CD4-positive, alpha-beta T cell treated with Interleukin-6 at 100 ng/mL for 8 hours (primary cell): Measurements from ENCODE around the gene CDON.
"Not testable (repeated sequence)": the region's sequence is repeated elsewhere in the genome, so short reads cannot be mapped to it uniquely, and the experiment has no call there.

Source experiments
- DNase-seq: peaks from one replicate; pipeline ENCODE4 v3.0.0-alpha.2; 2020; ENCODE audit warnings: mixed read lengths, low spot score

Gene CDON

GRCh38 chr11:126046570-126047195 lies 16.0 kb downstream of the CDON start:
- no peak for DNase-seq

GRCh38 chr11:126039485-126040271 lies 23.0 kb downstream of the CDON start:
- DNase-seq = no peak

GRCh38 chr11:126035718-126036117 lies 26.9 kb downstream of the CDON start:
- no peak for DNase-seq

- no peak for DNase-seq
Measured at GRCh38 chr11:126034933-126035425, 27.7 kb downstream of the CDON start.

GRCh38 chr11:126034039-126034932 lies 28.4 kb downstream of the CDON start:
- DNase-seq = no peak

GRCh38 chr11:126032375-126032774 lies 30.3 kb downstream of the CDON start:
- DNase-seq = no peak

- DNase-seq = no peak
Measured at GRCh38 chr11:126029805-126030204, 32.9 kb downstream of the CDON start.

- no peak for DNase-seq
Measured at GRCh38 chr11:126029237-126029636, 33.4 kb downstream of the CDON start.

GRCh38 chr11:126028534-126028933 lies 34.1 kb downstream of the CDON start:
- DNase-seq = not testable (repeated sequence)

- DNase-seq = no peak
Measured at GRCh38 chr11:126026579-126026978, 36.1 kb downstream of the CDON start.

- DNase-seq = no peak
Measured at GRCh38 chr11:126025822-126026221, 36.8 kb downstream of the CDON start.

- no peak for DNase-seq
Measured at GRCh38 chr11:126024123-126024522, 38.5 kb downstream of the CDON start.

- DNase-seq = no peak
Measured at GRCh38 chr11:126012852-126013251, 49.8 kb downstream of the CDON start.

GRCh38 chr11:126011754-126012153 lies 50.9 kb downstream of the CDON start:
- DNase-seq = no peak

GRCh38 chr11:126011265-126011664 lies 51.4 kb downstream of the CDON start:
- no peak for DNase-seq

GRCh38 chr11:126008956-126009355 lies 53.7 kb downstream of the CDON start:
- no peak for DNase-seq

- DNase-seq = no peak
Measured at GRCh38 chr11:126007238-126007637, 55.4 kb downstream of the CDON start.

GRCh38 chr11:126006068-126006467 lies 56.6 kb downstream of the CDON start:
- no peak for DNase-seq

- no peak for DNase-seq
Measured at GRCh38 chr11:126002181-126002580, 60.5 kb downstream of the CDON start.

GRCh38 chr11:125999234-125999880 lies 63.3 kb downstream of the CDON start:
- no peak for DNase-seq

- DNase-seq = no peak
Measured at GRCh38 chr11:125998267-125998666, 64.4 kb downstream of the CDON start.

- DNase-seq = no peak
Measured at GRCh38 chr11:125995313-125995712, 67.4 kb downstream of the CDON start.
